Natural killer cell (primary cell): ENCODE data around the gene SPACA6. TPM values are rescaled to one million over a fixed set of nuclear protein-coding genes. Genes with fewer than 3 reads are reported as not detected.
A peak's percentile ranks its signal among the peaks of the same experiment; 100 is the strongest.

Source experiments
- ATAC-seq, 3 donors: fragments of 150-1000 bp in 2 of 3; fragments of 200-7000 bp in 1 of 3; cut with Tn5 transposase; 1 replicate in 1 of 3; 2 replicates in 2 of 3; pipeline ENCODE4 v1.10.0; 2021; ENCODE audit warnings: mild to moderate bottlenecking in 2 of 3, moderate library complexity in 2 of 3
- DNase-seq, 2 donors: peaks; one replicate each; pipeline versions ENCODE4 v3.0.0 to v3.0.0-alpha.2; 2013 to 2021; ENCODE audit warnings: mixed read lengths in 1 of 2
- H3K27ac ChIP-seq: one replicate; pipeline ENCODE4 v1.5.1; 2013; ENCODE audit warnings: mild to moderate bottlenecking, low read length
- H3K27me3 ChIP-seq: one replicate; pipeline ENCODE4 v1.6.1; 2013; ENCODE audit warnings: low read length; ENCODE audit not compliant: control insufficient read depth, insufficient read depth
- H3K36me3 ChIP-seq: one replicate; pipeline ENCODE4 v1.6.1; 2013; ENCODE audit warnings: low read length; ENCODE audit not compliant: control insufficient read depth, insufficient read depth
- H3K4me1 ChIP-seq: one replicate; pipeline ENCODE4 v1.6.1; 2013; ENCODE audit warnings: low read length; ENCODE audit not compliant: control insufficient read depth, insufficient read depth
- H3K4me3 ChIP-seq: one replicate; pipeline ENCODE4 v1.5.1; 2013; ENCODE audit warnings: low read length
- H3K9me3 ChIP-seq: one replicate; pipeline ENCODE4 v1.6.1; 2013; ENCODE audit warnings: low read length; ENCODE audit not compliant: control insufficient read depth, insufficient read depth
- H3K27ac Mint-ChIP-seq, 2 donors: one replicate each; pipeline ENCODE4 v1.8.0; 2022; ENCODE audit warnings: mild to moderate bottlenecking in 2 of 2, mixed read lengths in 2 of 2, moderate library complexity in 1 of 2
- H3K27me3 Mint-ChIP-seq, 2 donors: one replicate each; pipeline ENCODE4 v1.8.0; 2022; ENCODE audit warnings: low read depth in 2 of 2, mixed read lengths in 2 of 2
- H3K36me3 Mint-ChIP-seq: one replicate; pipeline ENCODE4 v1.8.0; 2022; ENCODE audit warnings: mixed read lengths
- H3K4me1 Mint-ChIP-seq, 2 donors: one replicate each; pipeline ENCODE4 v1.8.0; 2022; ENCODE audit warnings: mixed read lengths in 2 of 2
- H3K4me3 Mint-ChIP-seq: one replicate; pipeline ENCODE4 v1.8.0; 2022; ENCODE audit warnings: mild to moderate bottlenecking, moderate library complexity, mixed read lengths
- H3K9me3 Mint-ChIP-seq, 2 donors: one replicate each; pipeline ENCODE4 v1.8.0; 2022; ENCODE audit warnings: mixed read lengths in 2 of 2
- WGBS: methylation state at CpG from one replicate; pipeline ENCODE4 v1.1.7; 2013; ENCODE audit warnings: missing lambda C conversion rate; ENCODE audit not compliant: insufficient coverage; 5-methylcytosine and 5-hydroxymethylcytosine counted together
- intact Hi-C: fragments of 100-400 bp; cut with micrococcal nuclease; formaldehyde crosslinking; loops from one replicate; pipeline ENCODE4 v1.14.2; 2022
- total RNA-seq, 4 donors: library from RNA; stranded (reverse); fragments of 120-200 nt in 1 of 4; gene quantifications; one replicate each; pipeline versions ENCODE4 v1.2.3 to v1.2.4, GENCODE V29; 2013 to 2022
- TF ChIP-seq, protein P1 (sequence below): fragments of 200-600 bp; IDR thresholded peaks from one replicate; pipeline ENCODE4 v1.8.0; 2022; ENCODE audit warnings: antibody characterized with exemption

SPACA6 gene
- total RNA-seq, 3 donors from 2014 or later (not counting 1 experiment from before 2014, with no cell fraction given), result 2.2 to 9.4 (median 3.7) TPM

DNA sequence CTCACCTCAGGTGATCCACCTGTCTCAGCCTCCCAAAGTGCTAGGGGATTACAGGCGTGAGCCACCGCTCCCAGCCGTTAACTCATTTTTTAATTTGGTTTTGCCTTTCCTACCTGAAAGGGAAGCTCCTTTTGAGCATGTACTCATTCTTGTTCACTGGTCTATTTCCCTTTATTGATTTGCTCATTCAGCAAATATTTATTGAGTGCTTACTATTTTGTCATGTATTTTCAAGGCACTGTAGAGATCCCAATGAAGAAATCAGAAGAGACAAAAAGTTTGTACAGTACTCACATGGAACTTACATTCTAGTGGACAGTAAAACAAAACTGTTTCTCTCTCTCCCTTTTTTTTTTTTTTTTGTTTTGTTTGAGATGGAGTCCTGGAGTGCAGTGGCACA is 13.8 kb downstream of the SPACA6 start:
- H3K27ac ChIP-seq, result no peak overlapping the region
- peaks cover 31 to 41% of the 10 kb centered on the region in 2 donors for H3K4me1 Mint-ChIP-seq
- ATAC-seq (no peak), DNase-seq (no peak)
- intact Hi-C loops, result no loop called here
- H3K27ac Mint-ChIP-seq, result peak overlapping the region in 1 of 2 donors; percentile 88
- H3K4me3 Mint-ChIP-seq, result peak overlapping the region; percentile 60
- peaks cover 5% of the 10 kb centered on the region for H3K27me3 ChIP-seq
- no peaks in the 10 kb centered on the region for H3K9me3 ChIP-seq
- no peaks in the 10 kb centered on the region for H3K36me3 ChIP-seq
- H3K4me1 ChIP-seq, result peaks cover 31% of the 10 kb centered on the region
- H3K9me3 Mint-ChIP-seq, result no peaks in the 10 kb centered on the region
- H3K27me3 Mint-ChIP-seq, result peaks cover 12 to 18% of the 10 kb centered on the region in 2 donors
- 98% methylated on average over 3 of the region's 3 CpGs for WGBS
- TF ChIP-seq, protein P1, sequence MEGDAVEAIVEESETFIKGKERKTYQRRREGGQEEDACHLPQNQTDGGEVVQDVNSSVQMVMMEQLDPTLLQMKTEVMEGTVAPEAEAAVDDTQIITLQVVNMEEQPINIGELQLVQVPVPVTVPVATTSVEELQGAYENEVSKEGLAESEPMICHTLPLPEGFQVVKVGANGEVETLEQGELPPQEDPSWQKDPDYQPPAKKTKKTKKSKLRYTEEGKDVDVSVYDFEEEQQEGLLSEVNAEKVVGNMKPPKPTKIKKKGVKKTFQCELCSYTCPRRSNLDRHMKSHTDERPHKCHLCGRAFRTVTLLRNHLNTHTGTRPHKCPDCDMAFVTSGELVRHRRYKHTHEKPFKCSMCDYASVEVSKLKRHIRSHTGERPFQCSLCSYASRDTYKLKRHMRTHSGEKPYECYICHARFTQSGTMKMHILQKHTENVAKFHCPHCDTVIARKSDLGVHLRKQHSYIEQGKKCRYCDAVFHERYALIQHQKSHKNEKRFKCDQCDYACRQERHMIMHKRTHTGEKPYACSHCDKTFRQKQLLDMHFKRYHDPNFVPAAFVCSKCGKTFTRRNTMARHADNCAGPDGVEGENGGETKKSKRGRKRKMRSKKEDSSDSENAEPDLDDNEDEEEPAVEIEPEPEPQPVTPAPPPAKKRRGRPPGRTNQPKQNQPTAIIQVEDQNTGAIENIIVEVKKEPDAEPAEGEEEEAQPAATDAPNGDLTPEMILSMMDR, result no peak
- H3K4me3 ChIP-seq, result no peak overlapping the region
- H3K36me3 Mint-ChIP-seq, result no peaks in the 10 kb centered on the region

DNA sequence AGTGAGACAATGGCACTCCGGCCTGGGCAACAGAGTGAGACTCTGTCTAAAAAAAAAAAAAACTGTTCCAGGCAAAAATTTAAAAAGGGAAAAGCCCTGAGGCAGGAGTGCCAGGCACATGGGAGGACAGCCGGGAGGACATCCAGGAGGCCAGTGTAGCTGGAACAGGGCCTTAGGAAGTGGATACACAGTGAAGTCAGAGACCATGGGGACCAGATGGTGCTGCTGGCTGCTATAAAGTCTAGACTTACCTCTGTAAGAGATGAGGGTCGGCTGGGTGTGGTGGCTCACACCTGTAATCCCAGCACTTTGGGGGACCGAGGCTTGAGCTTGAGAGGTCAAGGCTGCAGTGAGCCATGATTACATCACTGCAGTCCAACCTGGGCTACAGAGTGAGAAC is 15.7 kb downstream of the SPACA6 start:
- WGBS, result 94% methylated on average over 4 of the region's 4 CpGs
- peaks cover 18 to 23% of the 10 kb centered on the region in 2 donors for H3K4me1 Mint-ChIP-seq
- TF ChIP-seq, protein P1, result no peak
- H3K36me3 ChIP-seq, result no peaks in the 10 kb centered on the region
- peaks cover 12 to 17% of the 10 kb centered on the region in 2 donors for H3K27me3 Mint-ChIP-seq
- no peak overlapping the region for H3K4me3 ChIP-seq
- no peak overlapping the region for H3K4me3 Mint-ChIP-seq
- no peak for DNase-seq
- intact Hi-C loops, result no loop called here
- no peaks in the 10 kb centered on the region for H3K27me3 ChIP-seq
- H3K27ac Mint-ChIP-seq, result no peak overlapping the region
- ATAC-seq, result no peak
- no peaks in the 10 kb centered on the region for H3K36me3 Mint-ChIP-seq
- H3K9me3 ChIP-seq, result no peaks in the 10 kb centered on the region
- H3K9me3 Mint-ChIP-seq, result no peaks in the 10 kb centered on the region
- H3K4me1 ChIP-seq, result peaks cover 13% of the 10 kb centered on the region
- H3K27ac ChIP-seq, result no peak overlapping the region

DNA sequence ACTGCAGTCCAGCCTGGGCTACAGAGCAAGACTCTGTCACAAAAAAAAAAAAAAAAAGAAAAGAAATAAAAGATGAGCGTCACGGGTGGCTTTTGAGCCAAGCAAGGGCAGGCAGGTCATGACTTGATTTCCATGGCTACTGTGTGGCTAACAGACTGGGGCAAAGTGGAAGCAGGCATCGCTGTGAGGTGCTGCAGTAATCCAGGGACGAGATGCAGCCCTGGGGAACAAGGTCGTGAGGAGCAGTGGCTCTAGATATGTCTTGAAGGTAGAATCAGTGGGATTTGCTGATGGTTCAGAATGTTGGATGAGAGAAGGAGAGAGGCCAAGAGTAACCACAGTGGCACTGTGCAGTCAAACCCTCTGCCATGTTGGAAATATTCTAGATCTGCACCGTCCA is 16.4 kb downstream of the SPACA6 start:
- Histone ChIP-seq H3K9me3 (no peaks in the 10 kb centered on the region), H3K27ac (no peak overlapping the region), H3K36me3 (no peaks in the 10 kb centered on the region), H3K27me3 (no peaks in the 10 kb centered on the region), H3K4me3 (no peak overlapping the region), H3K4me1 (peaks cover 9% of the 10 kb centered on the region)
- intact Hi-C loops, result no loop called here
- TF ChIP-seq, protein P1, result no peak
- no peaks in the 10 kb centered on the region for H3K9me3 Mint-ChIP-seq
- no peak overlapping the region for H3K27ac Mint-ChIP-seq
- WGBS, result 93% methylated on average over 6 of the region's 6 CpGs
- no peak overlapping the region for H3K4me3 Mint-ChIP-seq
- H3K27me3 Mint-ChIP-seq, result peaks cover 12 to 17% of the 10 kb centered on the region in 2 donors
- DNase-seq (no peak), ATAC-seq (no peak)
- H3K36me3 Mint-ChIP-seq, result no peaks in the 10 kb centered on the region
- peaks cover 18 to 19% of the 10 kb centered on the region in 2 donors for H3K4me1 Mint-ChIP-seq

DNA sequence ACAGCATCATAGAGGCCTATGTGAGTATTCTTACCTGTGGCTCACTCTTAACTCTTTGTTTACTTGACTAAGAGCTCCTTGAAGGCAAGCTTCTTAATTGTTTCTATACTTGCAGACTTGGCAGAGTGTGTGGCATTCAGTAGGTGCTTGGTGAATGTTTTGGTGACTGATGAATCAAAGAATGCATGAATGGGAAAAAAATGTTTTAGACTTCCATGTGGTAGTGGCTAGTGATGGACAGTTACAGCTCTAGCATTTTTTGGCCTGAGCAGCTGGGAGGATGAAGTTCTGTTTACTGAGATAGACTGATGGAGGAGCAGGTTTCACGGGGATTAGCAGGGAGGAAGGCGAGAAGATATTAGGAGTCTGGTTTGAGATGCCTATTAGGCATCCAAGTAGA is 17.0 kb downstream of the SPACA6 start:
- no peak overlapping the region for H3K4me3 ChIP-seq
- ATAC-seq (no peak), DNase-seq (no peak)
- no peaks in the 10 kb centered on the region for H3K9me3 ChIP-seq
- intact Hi-C loops, result no loop called here
- Mint-ChIP-seq H3K9me3 (peaks cover 0 to 1% of the 10 kb centered on the region in 2 donors), H3K36me3 (no peaks in the 10 kb centered on the region), H3K4me3 (no peak overlapping the region), H3K27ac (no peak overlapping the region), H3K27me3 (peaks cover 12 to 19% of the 10 kb centered on the region in 2 donors), H3K4me1 (peaks cover 12 to 14% of the 10 kb centered on the region in 2 donors)
- no peaks in the 10 kb centered on the region for H3K27me3 ChIP-seq
- no peak overlapping the region for H3K27ac ChIP-seq
- peaks cover 3% of the 10 kb centered on the region for H3K4me1 ChIP-seq
- no peaks in the 10 kb centered on the region for H3K36me3 ChIP-seq
- TF ChIP-seq, protein P1, result no peak
- WGBS, result 92% methylated on average over 2 of the region's 2 CpGs
